ENCODE results near the gene PRKG1. TPM values are rescaled to one million over a fixed set of nuclear protein-coding genes. Genes with fewer than 3 reads are reported as not detected.

PRKG1 gene
- polyA plus RNA-seq, 1 donor (not counting 4 experiments of a cell fraction or from before 2014, with no cell fraction given): 0.24 TPM

DNA sequence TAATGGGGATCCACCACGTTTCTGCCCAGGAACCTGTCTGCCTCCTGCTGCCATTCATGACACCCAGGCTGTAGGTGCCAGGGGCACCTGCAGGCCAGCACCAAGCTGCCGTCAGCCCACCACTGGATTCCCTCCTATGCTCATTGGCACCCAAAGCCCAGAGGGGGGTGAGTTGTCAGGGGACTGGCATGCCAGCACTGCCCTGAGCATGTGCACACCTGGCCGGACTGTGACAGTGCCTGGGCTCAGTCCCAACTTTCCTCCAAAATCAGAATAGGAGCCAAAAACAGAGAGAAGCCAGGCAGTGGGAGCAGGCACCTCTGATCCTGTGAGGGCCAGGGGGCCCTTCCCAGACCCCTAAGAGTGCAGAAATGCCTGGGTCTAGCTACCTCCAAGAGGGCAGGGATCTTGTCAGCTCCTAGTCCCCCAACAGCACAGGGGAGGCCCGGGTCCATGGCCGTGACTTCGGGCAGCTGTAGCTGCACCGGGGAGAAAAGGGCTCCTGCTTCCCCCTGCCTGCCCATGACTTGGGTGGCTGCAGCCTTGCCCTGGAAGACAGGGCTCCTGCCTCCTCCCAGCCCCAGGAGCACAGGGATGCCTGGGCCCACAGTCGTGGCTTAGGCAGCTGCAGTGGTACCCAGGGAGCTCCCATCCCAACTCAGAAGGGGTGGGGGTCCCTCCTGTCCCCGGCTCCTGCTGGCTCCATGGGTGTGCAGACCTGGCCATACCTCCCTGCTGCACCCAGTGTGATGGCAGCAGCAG is 990.0 kb downstream of the PRKG1 start:
- Histone ChIP-seq H3K36me3 (ENCODE audit: control insufficient read depth in 2 of 2, extremely low read depth in 1 of 2, insufficient read depth in 2 of 2, low read length in 2 of 2) (no peaks in the 10 kb centered on the region), H3K27ac (ENCODE audit: control insufficient read depth, insufficient read depth, low read length) (no peak overlapping the region), H3K79me2 (ENCODE audit: control insufficient read depth, insufficient read depth, low read length) (no peaks in the 10 kb centered on the region), H3K4me3 (ENCODE audit: control insufficient read depth in 2 of 3, extremely low read depth in 1 of 3, insufficient read depth in 2 of 3, low read depth in 1 of 3, low read length in 3 of 3) (no peak overlapping the region), H3K27me3 (ENCODE audit: control insufficient read depth, extremely low read depth, insufficient read depth, low read length) (no peaks in the 10 kb centered on the region), H2AFZ (ENCODE audit: control insufficient read depth, low read length) (no peak overlapping the region), H3K9me1 (ENCODE audit: control insufficient read depth, extremely low read depth, insufficient read depth, low read length) (no peaks in the 10 kb centered on the region), H3K4me1 (ENCODE audit: control insufficient read depth, extremely low read depth, insufficient read depth, low read length) (no peaks in the 10 kb centered on the region), H3K9me3 (ENCODE audit: control insufficient read depth, low read depth, low read length) (no peaks in the 10 kb centered on the region), H4K20me1 (ENCODE audit: control insufficient read depth, extremely low read depth, insufficient read depth, low read length) (no peaks in the 10 kb centered on the region), H3K4me2 (ENCODE audit: control insufficient read depth, extremely low read depth, insufficient read depth, low read depth, low read length) (no peak overlapping the region), H3K9ac (ENCODE audit: control insufficient read depth, extremely low read depth, insufficient read depth, low read length) (no peak overlapping the region)
- DNase-seq (ENCODE audit: low read depth, low spot score): no peak
- TF ChIP-seq, protein P1, sequence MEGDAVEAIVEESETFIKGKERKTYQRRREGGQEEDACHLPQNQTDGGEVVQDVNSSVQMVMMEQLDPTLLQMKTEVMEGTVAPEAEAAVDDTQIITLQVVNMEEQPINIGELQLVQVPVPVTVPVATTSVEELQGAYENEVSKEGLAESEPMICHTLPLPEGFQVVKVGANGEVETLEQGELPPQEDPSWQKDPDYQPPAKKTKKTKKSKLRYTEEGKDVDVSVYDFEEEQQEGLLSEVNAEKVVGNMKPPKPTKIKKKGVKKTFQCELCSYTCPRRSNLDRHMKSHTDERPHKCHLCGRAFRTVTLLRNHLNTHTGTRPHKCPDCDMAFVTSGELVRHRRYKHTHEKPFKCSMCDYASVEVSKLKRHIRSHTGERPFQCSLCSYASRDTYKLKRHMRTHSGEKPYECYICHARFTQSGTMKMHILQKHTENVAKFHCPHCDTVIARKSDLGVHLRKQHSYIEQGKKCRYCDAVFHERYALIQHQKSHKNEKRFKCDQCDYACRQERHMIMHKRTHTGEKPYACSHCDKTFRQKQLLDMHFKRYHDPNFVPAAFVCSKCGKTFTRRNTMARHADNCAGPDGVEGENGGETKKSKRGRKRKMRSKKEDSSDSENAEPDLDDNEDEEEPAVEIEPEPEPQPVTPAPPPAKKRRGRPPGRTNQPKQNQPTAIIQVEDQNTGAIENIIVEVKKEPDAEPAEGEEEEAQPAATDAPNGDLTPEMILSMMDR (optimal IDR thresholded peaks at IDR 0.05 in 1 of 3, IDR thresholded peaks at IDR 0.05 in 1 of 3, conservative IDR thresholded peaks at IDR 0.05 in 1 of 3; ENCODE audit: extremely low read depth in 1 of 3, insufficient read depth in 2 of 3, low read length in 3 of 3): no peak
- TF ChIP-seq EZH2 (IDR thresholded peaks at IDR 0.05; ENCODE audit: low read length): no peak
- FAIRE-seq: no peak
- dilution Hi-C loops (cut with MboI; ENCODE audit: extremely low pct_ligation_motif_present, low sequenced_read_pairs): no loop called here

DNA sequence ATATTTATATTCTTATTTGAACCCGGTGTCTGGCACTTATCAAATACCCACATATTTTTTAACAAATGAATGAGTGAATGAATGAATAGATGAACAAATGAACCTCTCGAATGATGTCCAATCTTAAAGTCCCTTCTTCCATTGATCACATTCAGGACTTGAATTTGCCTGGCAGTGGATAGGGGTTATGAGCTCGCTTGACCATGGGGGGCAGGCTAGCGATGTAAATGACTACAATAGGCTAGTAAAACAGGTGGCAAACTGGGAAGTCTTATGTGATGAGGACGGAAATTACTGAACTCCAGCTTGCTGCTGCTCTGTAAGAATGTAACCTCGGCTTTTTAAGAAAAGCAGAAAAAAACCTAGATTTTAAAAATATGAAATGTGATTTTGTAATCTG is 992.1 kb downstream of the PRKG1 start:
- no peak overlapping the region for H2AFZ ChIP-seq (ENCODE audit: control insufficient read depth, low read length)
- no peaks in the 10 kb centered on the region for H3K79me2 ChIP-seq (ENCODE audit: control insufficient read depth, insufficient read depth, low read length)
- FAIRE-seq: no peak
- no peaks in the 10 kb centered on the region for H3K9me1 ChIP-seq (ENCODE audit: control insufficient read depth, extremely low read depth, insufficient read depth, low read length)
- no peak overlapping the region for H3K27ac ChIP-seq (ENCODE audit: control insufficient read depth, insufficient read depth, low read length)
- H3K9ac ChIP-seq (ENCODE audit: control insufficient read depth, extremely low read depth, insufficient read depth, low read length): no peak overlapping the region
- no peaks in the 10 kb centered on the region for H4K20me1 ChIP-seq (ENCODE audit: control insufficient read depth, extremely low read depth, insufficient read depth, low read length)
- no peaks in the 10 kb centered on the region for H3K9me3 ChIP-seq (ENCODE audit: control insufficient read depth, low read depth, low read length)
- TF ChIP-seq, protein P1 (optimal IDR thresholded peaks at IDR 0.05 in 1 of 3, IDR thresholded peaks at IDR 0.05 in 1 of 3, conservative IDR thresholded peaks at IDR 0.05 in 1 of 3; ENCODE audit: extremely low read depth in 1 of 3, insufficient read depth in 2 of 3, low read length in 3 of 3): no peak
- TF ChIP-seq EZH2 (IDR thresholded peaks at IDR 0.05; ENCODE audit: low read length): no peak
- no peaks in the 10 kb centered on the region for H3K4me1 ChIP-seq (ENCODE audit: control insufficient read depth, extremely low read depth, insufficient read depth, low read length)
- dilution Hi-C loops (cut with MboI; ENCODE audit: extremely low pct_ligation_motif_present, low sequenced_read_pairs): no loop called here
- H3K4me3 ChIP-seq (ENCODE audit: control insufficient read depth in 2 of 3, extremely low read depth in 1 of 3, insufficient read depth in 2 of 3, low read depth in 1 of 3, low read length in 3 of 3): no peak overlapping the region
- no peak for DNase-seq (ENCODE audit: low read depth, low spot score)
- no peaks in the 10 kb centered on the region for H3K27me3 ChIP-seq (ENCODE audit: control insufficient read depth, extremely low read depth, insufficient read depth, low read length)
- no peak overlapping the region for H3K4me2 ChIP-seq (ENCODE audit: control insufficient read depth, extremely low read depth, insufficient read depth, low read depth, low read length)
- no peaks in the 10 kb centered on the region for H3K36me3 ChIP-seq (ENCODE audit: control insufficient read depth in 2 of 2, extremely low read depth in 1 of 2, insufficient read depth in 2 of 2, low read length in 2 of 2)

All from keratinocyte (primary cell).